ENCODE results near the gene CHST12. TPM values are rescaled to one million over a fixed set of nuclear protein-coding genes. Genes with fewer than 3 reads are reported as not detected.

Gene CHST12
- total RNA-seq, 4 donors from 2014 or later: 7.6 to 136 (median 13.6) TPM

DNA sequence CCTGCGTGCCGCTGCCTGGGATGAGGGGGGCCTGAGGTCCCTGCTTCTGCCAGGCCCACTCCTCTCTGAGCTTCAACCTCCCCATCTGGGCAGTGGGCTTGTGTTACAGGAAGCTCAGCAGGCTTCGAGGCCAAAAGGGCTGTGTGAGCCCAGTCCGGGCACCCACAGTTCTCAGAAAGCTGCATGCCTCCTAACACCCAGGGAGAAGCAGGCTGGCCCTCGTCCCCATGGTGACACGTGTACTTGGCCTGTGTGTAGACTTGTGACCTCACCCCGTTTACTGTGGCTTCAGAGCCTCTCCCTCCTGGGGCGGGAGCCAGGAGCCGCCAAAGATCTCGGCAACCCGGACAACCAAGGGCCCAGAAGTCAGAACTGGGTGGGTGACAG is 75.0 kb downstream of the CHST12 start:
- intact Hi-C loops (cut with DNase I; ENCODE audit: low total_unique reads): no loop called here
- H3K27ac ChIP-seq: peak overlapping the region in 2 of 4 donors; percentile 24 to 28
- H3K36me3 ChIP-seq: no peaks in the 10 kb centered on the region
- peaks cover 0 to 7% of the 10 kb centered on the region in 2 donors for H3K9me3 ChIP-seq
- in situ Hi-C loops (cut with MboI; ENCODE audit: low pct_ligation_motif_present in 1 of 4, low pct_unique_long_range_greater_than_20kb in 1 of 4, low sequenced_read_pairs in 3 of 4): loop anchor here in 1 of 4 donors (25.0 kb wide), 1 partner anchor 209 kb away; the partner anchor contains the start of gene AMZ1
- peaks cover 19% of the 10 kb centered on the region for H3K27me3 ChIP-seq
- 42% methylated on average over 11 of the region's 11 CpGs; no CpG with 5 or more reads in 1 of the 2 donors for WGBS, 2 donors (ENCODE audit: low coverage in 1 of 2)
- peak; percentile 80 for DNase-seq
- peaks cover 15 to 18% (median 16%) of the 10 kb centered on the region in 4 donors for H3K4me1 ChIP-seq
- peak; percentile 32 for TF ChIP-seq POLR2A (IDR thresholded peaks at IDR 0.05)
- TF ChIP-seq EP300 (IDR thresholded peaks at IDR 0.05; ENCODE audit: low read depth): no peak
- TF ChIP-seq POLR2AphosphoS5 (IDR thresholded peaks at IDR 0.05): no peak
- TF ChIP-seq, protein P1, sequence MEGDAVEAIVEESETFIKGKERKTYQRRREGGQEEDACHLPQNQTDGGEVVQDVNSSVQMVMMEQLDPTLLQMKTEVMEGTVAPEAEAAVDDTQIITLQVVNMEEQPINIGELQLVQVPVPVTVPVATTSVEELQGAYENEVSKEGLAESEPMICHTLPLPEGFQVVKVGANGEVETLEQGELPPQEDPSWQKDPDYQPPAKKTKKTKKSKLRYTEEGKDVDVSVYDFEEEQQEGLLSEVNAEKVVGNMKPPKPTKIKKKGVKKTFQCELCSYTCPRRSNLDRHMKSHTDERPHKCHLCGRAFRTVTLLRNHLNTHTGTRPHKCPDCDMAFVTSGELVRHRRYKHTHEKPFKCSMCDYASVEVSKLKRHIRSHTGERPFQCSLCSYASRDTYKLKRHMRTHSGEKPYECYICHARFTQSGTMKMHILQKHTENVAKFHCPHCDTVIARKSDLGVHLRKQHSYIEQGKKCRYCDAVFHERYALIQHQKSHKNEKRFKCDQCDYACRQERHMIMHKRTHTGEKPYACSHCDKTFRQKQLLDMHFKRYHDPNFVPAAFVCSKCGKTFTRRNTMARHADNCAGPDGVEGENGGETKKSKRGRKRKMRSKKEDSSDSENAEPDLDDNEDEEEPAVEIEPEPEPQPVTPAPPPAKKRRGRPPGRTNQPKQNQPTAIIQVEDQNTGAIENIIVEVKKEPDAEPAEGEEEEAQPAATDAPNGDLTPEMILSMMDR (IDR thresholded peaks at IDR 0.05): no peak
- no peak overlapping the region for H3K4me3 ChIP-seq

DNA sequence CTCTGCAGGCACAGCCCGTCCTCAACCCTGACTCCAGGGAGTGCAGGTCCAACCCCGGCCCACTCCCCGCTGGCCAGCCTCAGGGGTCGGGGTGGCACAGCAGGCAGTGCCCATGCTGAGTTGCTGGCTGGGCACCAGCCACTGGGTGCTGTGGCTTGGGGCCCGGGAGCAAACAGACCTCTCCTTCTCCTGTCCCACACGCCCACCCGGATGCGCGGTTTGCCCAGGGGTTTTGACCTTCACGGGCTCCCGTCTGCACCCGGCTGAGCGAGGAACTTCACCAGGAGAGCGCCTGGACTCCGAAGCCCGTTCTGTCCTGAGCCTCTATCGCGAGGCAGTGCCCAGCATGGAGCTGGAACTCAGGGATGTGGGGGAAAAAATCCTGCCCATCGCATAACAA is 75.4 kb downstream of the CHST12 start:
- TF ChIP-seq POLR2AphosphoS5 (IDR thresholded peaks at IDR 0.05): no peak
- TF ChIP-seq, protein P1 (IDR thresholded peaks at IDR 0.05): no peak
- no peak for TF ChIP-seq EP300 (IDR thresholded peaks at IDR 0.05; ENCODE audit: low read depth)
- TF ChIP-seq POLR2A (IDR thresholded peaks at IDR 0.05): no peak
- peaks cover 0 to 7% of the 10 kb centered on the region in 2 donors for H3K9me3 ChIP-seq
- in situ Hi-C loops (cut with MboI; ENCODE audit: low pct_ligation_motif_present in 1 of 4, low pct_unique_long_range_greater_than_20kb in 1 of 4, low sequenced_read_pairs in 3 of 4) (loop anchor here in 1 of 4 donors (25.0 kb wide), 1 partner anchor 209 kb away; the partner anchor contains the start of gene AMZ1), intact Hi-C loops (cut with DNase I; ENCODE audit: low total_unique reads) (no loop called here)
- peaks cover 19% of the 10 kb centered on the region for H3K27me3 ChIP-seq
- peak overlapping the region in 2 of 4 donors; percentile 24 to 28 for H3K27ac ChIP-seq
- peaks cover 15 to 18% (median 16%) of the 10 kb centered on the region in 4 donors for H3K4me1 ChIP-seq
- no peaks in the 10 kb centered on the region for H3K36me3 ChIP-seq
- no peak overlapping the region for H3K4me3 ChIP-seq
- 49% methylated on average over 19 of the region's 19 CpGs; no CpG with 5 or more reads in 1 of the 2 donors for WGBS, 2 donors (ENCODE audit: low coverage in 1 of 2)
- DNase-seq: no peak

DNA sequence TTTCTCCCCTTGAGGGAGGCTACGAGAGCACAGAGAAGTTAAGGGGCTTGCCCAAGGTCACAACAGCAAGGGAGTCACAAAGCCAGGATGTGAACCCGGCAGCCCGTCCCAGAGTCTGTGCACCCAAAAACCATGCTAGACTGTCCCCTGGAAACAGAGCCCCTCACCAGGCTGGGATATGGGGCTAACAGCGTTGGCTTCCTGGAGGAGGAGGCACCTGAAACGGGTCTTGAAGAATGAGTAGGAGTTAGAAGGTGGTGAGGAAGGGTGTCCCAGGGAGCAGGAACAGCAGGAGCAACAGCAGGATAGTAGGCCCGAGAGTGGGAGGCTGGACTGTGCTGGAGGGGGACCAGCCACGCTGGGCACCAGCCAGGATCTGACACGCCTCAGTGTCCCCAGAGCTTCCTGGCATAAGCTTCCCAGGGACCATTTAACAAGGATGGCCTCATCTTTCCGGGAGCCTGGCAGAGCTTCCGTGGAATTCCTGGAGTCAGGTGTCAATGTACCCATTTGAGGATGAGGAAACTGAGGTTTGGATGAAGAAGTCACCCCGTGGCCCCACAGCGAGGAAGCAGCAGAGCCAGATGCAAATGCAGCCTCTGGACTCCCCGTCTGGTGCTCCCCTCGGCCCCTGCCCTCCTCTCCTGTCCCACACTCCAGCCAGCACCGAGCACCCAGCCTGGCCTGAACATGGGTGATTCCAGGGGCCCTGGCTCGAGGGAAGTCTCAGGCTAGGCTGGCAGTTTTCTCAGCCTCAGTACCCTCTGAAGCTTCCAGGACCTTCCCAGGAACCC is 76.1 kb downstream of the CHST12 start:
- Histone ChIP-seq H3K27ac (no peak overlapping the region), H3K9me3 (peaks cover 0 to 7% of the 10 kb centered on the region in 2 donors), H3K4me3 (no peak overlapping the region), H3K4me1 (peaks cover 15 to 18% (median 16%) of the 10 kb centered on the region in 4 donors), H3K36me3 (no peaks in the 10 kb centered on the region), H3K27me3 (peaks cover 19% of the 10 kb centered on the region)
- intact Hi-C loops (cut with DNase I; ENCODE audit: low total_unique reads): no loop called here
- in situ Hi-C loops (cut with MboI; ENCODE audit: low pct_ligation_motif_present in 1 of 4, low pct_unique_long_range_greater_than_20kb in 1 of 4, low sequenced_read_pairs in 3 of 4): loop anchor here in 1 of 4 donors (25.0 kb wide), 1 partner anchor 208 kb away; the partner anchor contains the start of gene AMZ1
- 64% methylated on average over 16 of the region's 16 CpGs; no CpG with 5 or more reads in 1 of the 2 donors for WGBS, 2 donors (ENCODE audit: low coverage in 1 of 2)
- DNase-seq: no peak
- TF ChIP-seq POLR2AphosphoS5 (IDR thresholded peaks at IDR 0.05) (no peak), EP300 (IDR thresholded peaks at IDR 0.05; ENCODE audit: low read depth) (no peak), POLR2A (IDR thresholded peaks at IDR 0.05) (no peak)
- TF ChIP-seq, protein P1 (IDR thresholded peaks at IDR 0.05): no peak

DNA sequence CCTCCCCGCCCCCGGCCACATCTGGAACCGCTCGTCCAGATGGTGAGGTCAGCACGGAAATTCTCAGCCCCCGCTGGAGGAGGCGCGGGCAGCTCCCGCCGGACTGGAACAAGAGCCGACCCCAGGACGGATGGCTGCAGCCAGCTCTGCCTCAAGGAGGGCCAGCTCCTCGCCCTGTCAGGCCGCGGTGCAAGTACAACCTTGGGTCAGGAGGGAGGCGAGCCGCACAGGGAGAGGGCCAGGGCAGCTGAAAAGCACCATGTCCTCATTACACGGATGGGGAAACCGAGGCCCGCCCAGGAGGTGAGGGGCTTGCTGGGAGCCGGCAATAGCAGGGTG is 76.6 kb downstream of the CHST12 start:
- 66 to 100% methylated on average over 1 to 4 of the region's 21 CpGs for WGBS, 2 donors (ENCODE audit: low coverage in 1 of 2)
- H3K27me3 ChIP-seq: peaks cover 19% of the 10 kb centered on the region
- H3K4me3 ChIP-seq: no peak overlapping the region

More for the DNA sequence above, 76.6 kb downstream of the CHST12 start:
- DNase-seq: no peak
- Histone ChIP-seq H3K9me3 (peaks cover 0 to 7% of the 10 kb centered on the region in 2 donors), H3K4me1 (peaks cover 15 to 18% (median 16%) of the 10 kb centered on the region in 4 donors), H3K36me3 (no peaks in the 10 kb centered on the region), H3K27ac (no peak overlapping the region)
- in situ Hi-C loops (cut with MboI; ENCODE audit: low pct_ligation_motif_present in 1 of 4, low pct_unique_long_range_greater_than_20kb in 1 of 4, low sequenced_read_pairs in 3 of 4) (loop anchor here in 1 of 4 donors (25.0 kb wide), 1 partner anchor 207 kb away; the partner anchor contains the start of gene AMZ1), intact Hi-C loops (cut with DNase I; ENCODE audit: low total_unique reads) (no loop called here)
- TF ChIP-seq, protein P1 (IDR thresholded peaks at IDR 0.05): no peak
- TF ChIP-seq POLR2A (IDR thresholded peaks at IDR 0.05): no peak

All from transverse colon (tissue), 4 donors.